Cardiac fibroblast (primary cell): ENCODE measurements around the gene DES.

ENCODE experiments used
- DNase-seq, 2 donors: peaks; one replicate each; pipeline versions ENCODE4 v3.0.0 to v3.0.0-alpha.2; 2010; ENCODE audit warnings: low read depth in 2 of 2
- H3K4me3 ChIP-seq, 2 donors: replicated peaks in 1 of 2; 1 replicate in 1 of 2; 2 replicates in 1 of 2; pipeline ENCODE4 v1.5.1; 2011; ENCODE audit warnings: low read depth in 2 of 2, low read length in 2 of 2, mild to moderate bottlenecking in 2 of 2, moderate library complexity in 1 of 2
- CTCF ChIP-seq: IDR thresholded peaks from one replicate; pipeline ENCODE4 v1.5.1; 2011; ENCODE audit warnings: low read depth, mild to moderate bottlenecking, low read length, inconsistent platforms

DES gene

GRCh38 chr2:219453671-219454590 lies 35.8 kb downstream of the DES start:
- TF ChIP-seq CTCF: no peak
- peak; percentile 86 to 96 for DNase-seq
- no peak overlapping the region for H3K4me3 ChIP-seq

GRCh38 chr2:219455581-219455980 lies 37.4 kb downstream of the DES start:
- DNase-seq: no peak
- H3K4me3 ChIP-seq: no peak overlapping the region
- no peak for TF ChIP-seq CTCF

GRCh38 chr2:219457784-219458369 lies 39.7 kb downstream of the DES start:
- DNase-seq: no peak
- TF ChIP-seq CTCF: no peak
- H3K4me3 ChIP-seq: no peak overlapping the region

GRCh38 chr2:219458996-219459395 lies 40.8 kb downstream of the DES start:
- no peak overlapping the region for H3K4me3 ChIP-seq
- no peak for DNase-seq
- TF ChIP-seq CTCF: no peak

- H3K4me3 ChIP-seq: no peak overlapping the region
- peak; percentile 65 to 72 for DNase-seq
- TF ChIP-seq CTCF: peak; percentile 99
Observed at GRCh38 chr2:219459460-219460311, 41.5 kb downstream of the DES start.

- TF ChIP-seq CTCF: no peak
- no peak overlapping the region for H3K4me3 ChIP-seq
- peak; percentile 43 to 92 for DNase-seq
Observed at GRCh38 chr2:219460424-219460926, 42.3 kb downstream of the DES start.
